ENCODE results near the gene USB1.

The USB1 gene

GRCh38 chr16:58027916-58028455, 26.8 kb downstream of the USB1 start:
- H3K36me3 Mint-ChIP-seq (ENCODE audit: low read depth) = no peaks in the 10 kb centered on the region
- peaks cover 50% of the 10 kb centered on the region for H3K27me3 Mint-ChIP-seq (ENCODE audit: low read depth, poor library complexity)
- no peaks in the 10 kb centered on the region for H3K9me3 Mint-ChIP-seq
- H3K27ac Mint-ChIP-seq = no peak overlapping the region
- H3K4me3 Mint-ChIP-seq = peak overlapping the region; percentile 54
- peaks cover 45% of the 10 kb centered on the region for H3K4me1 Mint-ChIP-seq
- no peak for DNase-seq
- TF ChIP-seq, protein P1, sequence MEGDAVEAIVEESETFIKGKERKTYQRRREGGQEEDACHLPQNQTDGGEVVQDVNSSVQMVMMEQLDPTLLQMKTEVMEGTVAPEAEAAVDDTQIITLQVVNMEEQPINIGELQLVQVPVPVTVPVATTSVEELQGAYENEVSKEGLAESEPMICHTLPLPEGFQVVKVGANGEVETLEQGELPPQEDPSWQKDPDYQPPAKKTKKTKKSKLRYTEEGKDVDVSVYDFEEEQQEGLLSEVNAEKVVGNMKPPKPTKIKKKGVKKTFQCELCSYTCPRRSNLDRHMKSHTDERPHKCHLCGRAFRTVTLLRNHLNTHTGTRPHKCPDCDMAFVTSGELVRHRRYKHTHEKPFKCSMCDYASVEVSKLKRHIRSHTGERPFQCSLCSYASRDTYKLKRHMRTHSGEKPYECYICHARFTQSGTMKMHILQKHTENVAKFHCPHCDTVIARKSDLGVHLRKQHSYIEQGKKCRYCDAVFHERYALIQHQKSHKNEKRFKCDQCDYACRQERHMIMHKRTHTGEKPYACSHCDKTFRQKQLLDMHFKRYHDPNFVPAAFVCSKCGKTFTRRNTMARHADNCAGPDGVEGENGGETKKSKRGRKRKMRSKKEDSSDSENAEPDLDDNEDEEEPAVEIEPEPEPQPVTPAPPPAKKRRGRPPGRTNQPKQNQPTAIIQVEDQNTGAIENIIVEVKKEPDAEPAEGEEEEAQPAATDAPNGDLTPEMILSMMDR (IDR thresholded peaks at IDR 0.05) = no peak

- Mint-ChIP-seq H3K9me3 (no peaks in the 10 kb centered on the region), H3K4me3 (no peak overlapping the region), H3K4me1 (peaks cover 45% of the 10 kb centered on the region), H3K27me3 (ENCODE audit: low read depth, poor library complexity) (peaks cover 44% of the 10 kb centered on the region), H3K27ac (no peak overlapping the region), H3K36me3 (ENCODE audit: low read depth) (no peaks in the 10 kb centered on the region)
- TF ChIP-seq, protein P1 (IDR thresholded peaks at IDR 0.05) = no peak
- no peak for DNase-seq
These were observed 27.4 kb downstream of the USB1 start for GRCh38 chr16:58028541-58029070.

DNA sequence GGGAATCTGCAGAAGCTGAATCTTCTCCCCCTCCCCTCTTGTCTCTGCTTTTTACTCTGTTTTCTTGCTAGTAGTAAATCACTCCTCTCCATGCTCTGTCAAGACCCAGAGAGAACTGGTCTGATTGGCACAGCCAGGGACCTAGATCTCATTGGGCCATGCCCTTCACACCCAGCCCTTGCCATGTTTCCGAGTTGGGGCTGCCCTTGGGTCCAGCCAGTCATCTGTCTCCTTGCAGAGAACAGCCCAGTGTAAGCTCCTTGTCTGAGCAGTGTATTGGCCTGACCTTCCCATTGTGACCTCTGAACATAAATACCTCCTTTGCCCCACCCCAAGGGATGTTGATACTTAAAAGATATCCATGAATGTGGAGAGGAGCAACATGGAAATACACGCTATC, 28.2 kb downstream of the USB1 start:
- H3K36me3 Mint-ChIP-seq (ENCODE audit: low read depth) = no peaks in the 10 kb centered on the region
- peaks cover 50% of the 10 kb centered on the region for H3K4me1 Mint-ChIP-seq
- peak overlapping the region; percentile 45 for H3K4me3 Mint-ChIP-seq
- TF ChIP-seq, protein P1 (IDR thresholded peaks at IDR 0.05) = no peak
- peaks cover 36% of the 10 kb centered on the region for H3K27me3 Mint-ChIP-seq (ENCODE audit: low read depth, poor library complexity)
- H3K9me3 Mint-ChIP-seq = no peaks in the 10 kb centered on the region
- no peak overlapping the region for H3K27ac Mint-ChIP-seq
- DNase-seq = no peak

DNA sequence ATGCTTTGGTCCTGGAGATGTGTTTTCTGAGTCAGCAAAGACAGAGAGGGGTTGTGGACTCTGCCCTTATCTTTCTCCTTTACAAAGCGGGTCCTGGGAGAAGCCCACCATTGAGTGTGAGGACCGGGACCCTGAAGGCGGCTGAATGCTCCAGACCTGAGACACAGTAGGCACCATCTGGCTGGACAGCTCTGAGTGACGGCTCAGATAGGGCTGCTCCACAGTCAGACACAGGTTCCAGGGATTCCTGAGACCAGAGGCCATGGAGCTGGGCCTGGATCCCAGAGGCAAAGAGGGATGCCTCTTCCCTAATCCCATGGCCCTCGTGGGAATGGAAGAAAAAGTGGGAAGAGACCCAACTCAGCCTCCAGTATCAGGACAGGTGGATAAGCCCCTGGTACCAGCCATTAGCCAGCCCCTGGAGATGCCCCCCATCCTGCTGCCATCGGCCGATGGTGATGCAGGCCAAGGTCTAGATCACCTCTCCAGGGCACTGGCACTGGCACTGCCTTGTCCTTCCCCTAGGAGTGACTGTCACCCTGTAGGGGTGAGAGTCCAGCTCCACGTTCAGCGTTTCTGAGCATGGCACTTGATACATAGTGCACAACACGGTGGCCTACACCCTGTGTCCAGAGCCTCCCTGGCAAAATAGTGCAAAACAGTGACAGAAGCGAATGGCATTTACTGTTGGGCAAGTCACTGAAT, 29.1 kb downstream of the USB1 start:
- Mint-ChIP-seq H3K27me3 (ENCODE audit: low read depth, poor library complexity) (peaks cover 27% of the 10 kb centered on the region), H3K9me3 (no peaks in the 10 kb centered on the region), H3K4me3 (no peak overlapping the region), H3K4me1 (peaks cover 52% of the 10 kb centered on the region), H3K36me3 (ENCODE audit: low read depth) (no peaks in the 10 kb centered on the region), H3K27ac (peak overlapping the region; percentile 23)
- DNase-seq = no peak
- TF ChIP-seq, protein P1 (IDR thresholded peaks at IDR 0.05) = no peak

GRCh38 chr16:58031016-58031800, 30.0 kb downstream of the USB1 start:
- Mint-ChIP-seq H3K4me3 (no peak overlapping the region), H3K36me3 (ENCODE audit: low read depth) (no peaks in the 10 kb centered on the region), H3K27ac (no peak overlapping the region), H3K9me3 (no peaks in the 10 kb centered on the region), H3K4me1 (peaks cover 56% of the 10 kb centered on the region), H3K27me3 (ENCODE audit: low read depth, poor library complexity) (peaks cover 25% of the 10 kb centered on the region)
- TF ChIP-seq, protein P1 (IDR thresholded peaks at IDR 0.05) = no peak
- DNase-seq = no peak

All from nephron progenitor cell (in vitro differentiated cells).